Activated CD8-positive, alpha-beta memory T cell treated with anti-CD3 and anti-CD28 coated beads, Interleukin-2, amount 10 ng/mL, durations not matched to agents 7 days and 5 days (primary cell): ENCODE results near the gene SLC39A8. TPM values are rescaled to one million over a fixed set of nuclear protein-coding genes. Genes with fewer than 3 reads are reported as not detected.

Source experiments
- ATAC-seq: fragments of 150-1000 bp; cut with Tn5 transposase; one replicate; pipeline ENCODE4 v1.10.0; 2021; ENCODE audit warnings: moderate library complexity
- CTCF ChIA-PET: fragments of 350-600 bp; sonication (Branson Sonifier 250); formaldehyde crosslinking; loops from one replicate; lab custom pipeline; 2021; ENCODE audit warnings: antibody characterized with exemption; lab: Charles Lee
- DNase-seq: peaks from one replicate; pipeline ENCODE4 v3.0.0-alpha.2; 2020
- H3K27ac Mint-ChIP-seq: one replicate; pipeline ENCODE4 v1.8.0; 2021; ENCODE audit warnings: mild to moderate bottlenecking, mixed read lengths
- H3K27me3 Mint-ChIP-seq: one replicate; pipeline ENCODE4 v1.8.0; 2021; ENCODE audit warnings: mixed read lengths
- H3K36me3 Mint-ChIP-seq: one replicate; pipeline ENCODE4 v1.8.0; 2021; ENCODE audit warnings: mild to moderate bottlenecking, mixed read lengths
- H3K4me1 Mint-ChIP-seq: one replicate; pipeline ENCODE4 v1.8.0; 2021; ENCODE audit warnings: mixed read lengths
- H3K4me3 Mint-ChIP-seq: one replicate; pipeline ENCODE4 v1.8.0; 2021; ENCODE audit warnings: mild to moderate bottlenecking, moderate library complexity, mixed read lengths
- H3K9me3 Mint-ChIP-seq: one replicate; pipeline ENCODE4 v1.8.0; 2022; ENCODE audit warnings: low read depth, mixed read lengths
- total RNA-seq, 2 experiments: library from RNA; stranded (reverse); gene quantifications; one replicate each; pipeline ENCODE4 v1.2.3, GENCODE V29; 2021

The SLC39A8 gene
- total RNA-seq, 2 experiments from 2014 or later: 60.3 to 66.2 TPM

GRCh38 chr4:102227388-102227787 lies 117.9 kb downstream of the SLC39A8 start:
- H3K27me3 Mint-ChIP-seq: peaks cover 13% of the 10 kb centered on the region
- CTCF ChIA-PET: no interaction called here
- no peaks in the 10 kb centered on the region for H3K36me3 Mint-ChIP-seq
- H3K9me3 Mint-ChIP-seq: peaks cover 4% of the 10 kb centered on the region
- H3K4me3 Mint-ChIP-seq: no peak overlapping the region
- no peak overlapping the region for H3K27ac Mint-ChIP-seq
- DNase-seq (no peak), ATAC-seq (no peak)
- H3K4me1 Mint-ChIP-seq: no peaks in the 10 kb centered on the region

GRCh38 chr4:102223461-102223860 lies 121.8 kb downstream of the SLC39A8 start:
- Mint-ChIP-seq H3K36me3 (no peaks in the 10 kb centered on the region), H3K27me3 (peaks cover 11% of the 10 kb centered on the region), H3K27ac (no peak overlapping the region), H3K9me3 (peaks cover 2% of the 10 kb centered on the region), H3K4me1 (no peaks in the 10 kb centered on the region), H3K4me3 (no peak overlapping the region)
- no peak for ATAC-seq
- no peak for DNase-seq
- CTCF ChIA-PET: no interaction called here

DNA sequence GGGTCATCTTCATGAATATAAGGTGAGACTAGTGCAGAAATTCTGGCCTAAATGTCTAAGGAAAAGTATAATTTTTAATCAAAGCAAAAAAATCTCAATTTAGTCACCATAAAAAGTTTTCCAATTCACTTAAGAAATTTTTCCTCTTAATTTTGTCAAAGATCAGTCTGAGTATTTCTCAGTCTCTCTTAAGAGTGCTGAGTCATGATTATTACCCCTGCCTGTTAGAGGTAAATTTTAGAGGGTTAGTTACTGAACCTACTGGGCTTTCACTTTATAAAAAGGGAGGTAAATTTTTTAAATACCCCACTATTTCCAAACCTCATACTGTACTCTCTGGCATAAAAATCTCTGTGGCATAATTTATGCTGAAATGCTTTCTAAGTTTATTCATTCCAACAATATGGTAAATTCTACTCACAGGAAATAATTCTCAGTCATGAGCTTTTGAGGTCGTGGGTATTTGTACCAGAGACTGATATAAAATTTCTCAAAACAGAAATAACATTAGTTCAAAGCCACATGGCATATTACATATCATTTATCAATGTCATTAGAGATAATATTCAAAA lies 122.4 kb downstream of the SLC39A8 start:
- Mint-ChIP-seq H3K4me1 (no peaks in the 10 kb centered on the region), H3K9me3 (peaks cover 2% of the 10 kb centered on the region), H3K27me3 (peaks cover 11% of the 10 kb centered on the region), H3K4me3 (no peak overlapping the region), H3K27ac (no peak overlapping the region), H3K36me3 (no peaks in the 10 kb centered on the region)
- CTCF ChIA-PET: no interaction called here
- ATAC-seq: no peak
- DNase-seq: no peak

- Mint-ChIP-seq H3K9me3 (no peaks in the 10 kb centered on the region), H3K27me3 (peaks cover 16% of the 10 kb centered on the region), H3K4me3 (no peak overlapping the region), H3K27ac (no peak overlapping the region), H3K4me1 (no peaks in the 10 kb centered on the region), H3K36me3 (no peaks in the 10 kb centered on the region)
- DNase-seq (no peak), ATAC-seq (no peak)
- CTCF ChIA-PET: no interaction called here
These were observed 126.2 kb downstream of the SLC39A8 start for GRCh38 chr4:102219129-102219528.

DNA sequence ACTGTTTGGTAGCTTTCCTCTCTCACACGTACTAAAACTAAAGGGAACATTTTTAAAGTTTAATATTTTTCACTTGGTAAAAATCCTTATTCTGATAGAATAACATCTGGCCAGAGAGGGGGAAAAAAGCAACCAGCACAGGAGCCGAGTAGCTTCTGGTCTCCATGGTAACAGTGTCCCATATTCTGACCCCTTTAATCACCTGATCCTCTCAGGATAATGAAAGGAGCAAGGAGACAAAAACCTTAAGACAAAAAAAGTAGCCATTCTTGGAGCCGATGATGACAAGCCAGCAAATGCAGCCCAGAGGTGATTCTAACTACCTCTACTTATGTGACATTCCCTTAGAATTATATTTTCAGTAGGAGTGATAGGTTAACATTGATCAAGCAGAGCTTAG lies 126.6 kb downstream of the SLC39A8 start:
- Mint-ChIP-seq H3K27ac (no peak overlapping the region), H3K27me3 (peaks cover 20% of the 10 kb centered on the region), H3K4me1 (no peaks in the 10 kb centered on the region), H3K9me3 (no peaks in the 10 kb centered on the region), H3K36me3 (no peaks in the 10 kb centered on the region), H3K4me3 (no peak overlapping the region)
- ATAC-seq (no peak), DNase-seq (no peak)
- CTCF ChIA-PET: no interaction called here

DNA sequence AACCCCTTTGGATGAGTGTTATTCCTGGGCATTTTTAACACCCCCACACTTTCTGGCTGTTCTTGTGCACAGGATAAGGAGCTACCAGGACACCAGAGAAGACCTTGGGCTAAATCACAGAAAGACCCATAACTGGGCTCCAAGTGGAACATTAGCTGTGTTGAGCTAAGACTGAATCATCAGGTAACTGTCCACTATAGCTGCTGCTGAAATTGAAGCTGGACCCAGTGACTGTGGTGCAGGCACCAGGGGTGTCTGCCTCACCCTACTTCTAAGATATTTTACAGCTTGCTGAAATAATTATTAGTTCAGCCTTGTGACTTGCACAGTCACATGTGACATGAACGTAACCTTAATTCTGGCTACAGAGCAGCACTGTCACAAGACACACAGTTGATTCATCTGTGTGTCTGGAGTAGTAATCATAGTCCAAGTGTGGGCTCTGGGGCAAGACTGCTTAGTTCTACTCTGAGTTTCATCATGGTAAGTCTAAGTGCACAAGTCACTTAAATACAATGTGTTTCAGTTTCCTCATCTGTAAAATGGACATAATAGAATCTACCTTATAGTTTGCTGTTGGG lies 127.4 kb downstream of the SLC39A8 start:
- ATAC-seq (no peak), DNase-seq (no peak)
- Mint-ChIP-seq H3K9me3 (no peaks in the 10 kb centered on the region), H3K27ac (no peak overlapping the region), H3K4me1 (no peaks in the 10 kb centered on the region), H3K27me3 (peaks cover 20% of the 10 kb centered on the region), H3K36me3 (no peaks in the 10 kb centered on the region), H3K4me3 (no peak overlapping the region)
- CTCF ChIA-PET: no interaction called here

- CTCF ChIA-PET: no interaction called here
- no peak for ATAC-seq
These were observed 127.9 kb downstream of the SLC39A8 start for GRCh38 chr4:102217345-102217744.

GRCh38 chr4:102216666-102217065 lies 128.6 kb downstream of the SLC39A8 start:
- Mint-ChIP-seq H3K4me3 (no peak overlapping the region), H3K4me1 (no peaks in the 10 kb centered on the region), H3K36me3 (no peaks in the 10 kb centered on the region), H3K27me3 (peaks cover 18% of the 10 kb centered on the region), H3K9me3 (no peaks in the 10 kb centered on the region), H3K27ac (no peak overlapping the region)
- CTCF ChIA-PET: no interaction called here
- DNase-seq (no peak), ATAC-seq (no peak)

More at GRCh38 chr4:102217345-102217744, 127.9 kb downstream of the SLC39A8 start:
- H3K27me3 Mint-ChIP-seq: peaks cover 18% of the 10 kb centered on the region
- no peaks in the 10 kb centered on the region for H3K9me3 Mint-ChIP-seq
- H3K4me1 Mint-ChIP-seq: no peaks in the 10 kb centered on the region
- H3K36me3 Mint-ChIP-seq: no peaks in the 10 kb centered on the region
- no peak overlapping the region for H3K4me3 Mint-ChIP-seq
- no peak for DNase-seq
- no peak overlapping the region for H3K27ac Mint-ChIP-seq

- H3K4me1 Mint-ChIP-seq: no peaks in the 10 kb centered on the region
- H3K4me3 Mint-ChIP-seq: no peak overlapping the region
- H3K27ac Mint-ChIP-seq: no peak overlapping the region
- no peaks in the 10 kb centered on the region for H3K9me3 Mint-ChIP-seq
- no peaks in the 10 kb centered on the region for H3K36me3 Mint-ChIP-seq
- H3K27me3 Mint-ChIP-seq: peaks cover 9% of the 10 kb centered on the region
- DNase-seq (no peak), ATAC-seq (no peak)
- CTCF ChIA-PET: no interaction called here
These were observed 132.3 kb downstream of the SLC39A8 start for GRCh38 chr4:102213031-102213430.

Other genes with a start within 250 kb of the SLC39A8 start
- gene NFKB1, start 155.9 kb upstream of the SLC39A8 start, total RNA-seq: 100 to 1,000 TPM in 1 of 2 experiments, 10 to 100 TPM in 1; 92.3 to 110 TPM